ENCODE data around the gene C1QTNF1.

GRCh38 chr17:79018370-79018695 lies 5.6 kb upstream of the C1QTNF1 start:
- no peak for TF ChIP-seq ZNF274 (IDR thresholded peaks at IDR 0.05; ENCODE audit: low read depth, low read length)
- no peak for TF ChIP-seq YY1 (IDR thresholded peaks at IDR 0.05; ENCODE audit: insufficient read depth, insufficient read length)
- no peak for TF ChIP-seq SUZ12 (IDR thresholded peaks at IDR 0.05; ENCODE audit: extremely low read depth, insufficient read depth, insufficient read length)

Data from NT2/D1 (cell line).